SK-N-MC (cell line): ENCODE measurements around the gene CCDC110.

Experiments used
- DNase-seq: peaks from one replicate; pipeline ENCODE4 v3.0.0-alpha.2; 2011; ENCODE audit warnings: low read depth, low spot score
- H3K27ac ChIP-seq: fragments of 200-600 bp; sonication (generic); 2 replicates; pipeline ENCODE4 v1.5.1; 2016; ENCODE audit warnings: mixed run types
- H3K36me3 ChIP-seq: fragments of 200-600 bp; sonication (generic); 2 replicates; pipeline ENCODE4 v1.6.1; 2017; ENCODE audit warnings: antibody characterized with exemption, low read length, mixed read lengths; ENCODE audit not compliant: insufficient read depth
- H3K4me3 ChIP-seq: fragments of 200-600 bp; sonication (generic); 2 replicates; pipeline ENCODE4 v1.5.1; 2016
- H3K9ac ChIP-seq: fragments of 200-600 bp; sonication (generic); 2 replicates; pipeline ENCODE4 v1.8.0; 2017; ENCODE audit warnings: mixed run types, mixed read lengths; ENCODE audit not compliant: insufficient read length
- H3K9me3 ChIP-seq: fragments of 200-600 bp; sonication (generic); 2 replicates; pipeline ENCODE4 v1.6.1; 2017; ENCODE audit warnings: low read depth, mild to moderate bottlenecking, antibody characterized with exemption, low read length, moderate library complexity, mixed read lengths
- EZH2 ChIP-seq: fragments of 200-600 bp; sonication (generic); IDR thresholded peaks from one replicate; pipeline ENCODE4 v1.6.1; 2017; ENCODE audit warnings: antibody characterized with exemption
- FOXP2 ChIP-seq: optimal IDR thresholded peaks from 2 replicates; pipeline ENCODE3; 2011; ENCODE audit warnings: mild to moderate bottlenecking, moderate library complexity; ENCODE audit not compliant: insufficient read depth; ENCODE audit errors: extremely low read length, control extremely low read depth
- POLR2AphosphoS5 ChIP-seq: IDR thresholded peaks from 2 replicates; pipeline ENCODE4 v1.6.1; 2012; ENCODE audit warnings: mild to moderate bottlenecking, low read depth, low read length, borderline replicate concordance

Gene CCDC110

DNA sequence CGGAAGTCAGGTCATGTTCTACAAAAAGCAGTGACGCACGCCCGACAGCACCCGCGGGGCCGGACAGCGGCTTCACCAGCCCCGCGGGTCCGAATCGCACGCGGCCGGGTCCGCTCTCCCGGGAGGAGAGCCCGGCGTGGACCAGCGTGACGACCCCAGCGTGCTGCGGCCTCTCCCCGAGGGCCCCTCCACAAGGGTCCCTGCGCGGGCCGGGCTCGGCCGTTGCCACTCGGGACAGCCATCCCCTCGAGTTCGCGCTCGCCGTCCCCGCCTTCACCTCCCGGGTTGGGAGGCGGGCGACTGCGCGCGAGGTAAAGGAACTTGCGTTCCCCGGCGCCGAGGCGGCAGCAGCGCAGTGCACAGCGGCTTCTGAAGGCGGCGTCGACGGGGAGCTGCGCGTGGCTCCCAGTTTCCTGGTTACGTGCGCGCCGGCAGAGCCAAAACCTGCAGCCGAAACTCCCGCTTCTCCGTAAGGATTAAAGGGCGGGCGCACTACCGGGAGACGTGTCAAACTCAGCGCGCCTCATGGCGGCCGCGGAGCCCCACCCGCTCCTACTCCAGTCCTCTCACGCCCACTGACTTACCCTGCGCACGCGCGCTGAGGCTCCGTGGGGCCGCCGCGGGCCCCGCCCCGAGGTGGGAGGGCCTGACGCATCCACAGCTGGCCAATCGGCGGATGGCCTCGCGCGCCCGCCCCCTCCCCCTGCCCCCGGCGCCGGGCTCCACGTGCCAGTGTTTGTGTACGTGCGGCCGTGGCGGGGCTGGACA lies 75.4 kb downstream of the CCDC110 start:
- peak; percentile 78 for TF ChIP-seq POLR2AphosphoS5
- no peak for TF ChIP-seq FOXP2
- TF ChIP-seq EZH2 = no peak
- Histone ChIP-seq H3K9ac (peak overlapping the region; percentile 76), H3K36me3 (peaks cover 3% of the 10 kb centered on the region; the same call in 1 of the 2 replicates), H3K27ac (no peak overlapping the region), H3K9me3 (no peaks in the 10 kb centered on the region), H3K4me3 (peak overlapping the region; percentile 90)
- peak; percentile 72 for DNase-seq

GRCh38 chr4:185395238-185395955 lies 76.1 kb downstream of the CCDC110 start, which contains the start of gene LRP2BP:
Gene LRP2BP (minus strand): TSS chr4:185395924. CDS start chr4:185378186, 17,738 bp downstream.
- peak; percentile 12 for DNase-seq
- Histone ChIP-seq H3K9me3 (no peaks in the 10 kb centered on the region), H3K27ac (no peak within 1 kb of the TSS), H3K9ac (peak within 1 kb of the TSS; percentile 76), H3K36me3 (peaks cover 3% of the 10 kb centered on the region; the same call in 1 of the 2 replicates), H3K4me3 (peak within 1 kb of the TSS; percentile 90)
- TF ChIP-seq POLR2AphosphoS5 (no peak), FOXP2 (no peak), EZH2 (no peak)
